Psoas muscle (tissue), 8 donors: Measurements from ENCODE around the gene TGM3. TPM values are rescaled to one million over a fixed set of nuclear protein-coding genes. Genes with fewer than 3 reads are reported as not detected.

Source experiments
- ATAC-seq, 4 donors: fragments of 200-7000 bp; cut with Tn5 transposase; one replicate each; pipeline ENCODE4 v1.9.1; 2020; ENCODE audit warnings: moderate library complexity in 3 of 4, mild to moderate bottlenecking in 2 of 4
- DNase-seq, 2 donors: peaks; one replicate each; pipeline ENCODE4 v3.0.0-alpha.2; 2020
- H3K27ac ChIP-seq: fragments of 200-600 bp; one replicate; pipeline ENCODE4 v1.8.0; 2022
- H3K27me3 ChIP-seq, 3 donors: fragments of 200-600 bp in 1 of 3; one replicate each; pipeline versions ENCODE4 v1.6.1 to v1.8.0; 2013 to 2022; ENCODE audit warnings: low read length in 2 of 3, mild to moderate bottlenecking in 2 of 3, moderate library complexity in 1 of 3; ENCODE audit not compliant: insufficient read depth in 3 of 3
- H3K36me3 ChIP-seq, 2 donors: fragments of 200-600 bp in 1 of 2; one replicate each; pipeline versions ENCODE4 v1.6.1 to v1.8.0; 2013 to 2022; ENCODE audit warnings: low read depth in 1 of 2, mild to moderate bottlenecking in 1 of 2, moderate library complexity in 1 of 2; ENCODE audit not compliant: insufficient read depth in 1 of 2
- H3K4me1 ChIP-seq: fragments of 200-600 bp; one replicate; pipeline ENCODE4 v1.8.0; 2022
- H3K4me3 ChIP-seq: fragments of 200-600 bp; one replicate; pipeline ENCODE4 v1.8.0; 2022; ENCODE audit warnings: mild to moderate bottlenecking
- H3K9me3 ChIP-seq: fragments of 200-600 bp; one replicate; pipeline ENCODE4 v1.8.0; 2022
- WGBS, 3 donors: extraction: QIAGEN DNeasy Blood & Tissue Kit; methylation state at CpG; one replicate each; pipeline versions ENCODE4 v1.1.6 to v1.1.7; 2013; 5-methylcytosine and 5-hydroxymethylcytosine counted together
- intact Hi-C, 2 donors: fragments of 100-400 bp; cut with DNase I; formaldehyde crosslinking; loops; one replicate each; pipeline versions ENCODE4 v1.11.0 to v1.14.2; 2022
- polyA plus RNA-seq, 3 donors: library from polyadenylated mRNA; stranded (reverse); fragments of 200-250 nt; gene quantifications; one replicate each; pipeline ENCODE4 v1.2.3, GENCODE V29; 2013
- total RNA-seq, 4 donors: library from RNA; stranded (reverse); fragmentation: NEBNext Ultra II Directional in 2 of 4; extraction: Animal tissue kit (Norgen Biotek cat#: 25700) in 2 of 4; gene quantifications; one replicate each; pipeline versions ENCODE4 v1.2.1 to v1.2.4, GENCODE V29; 2021 to 2023
- TF ChIP-seq, protein P1 (sequence below): fragments of 200-600 bp; IDR thresholded peaks from one replicate; pipeline ENCODE4 v1.8.0; 2022; ENCODE audit warnings: antibody characterized with exemption
- donor health status: healthy with polysubstance abuse.
- donor health status: DM: no; HTN: no; CAD: no; lungs with moderate emphysema.
- donor health status: Bipolar disorder and iron deficiency.
- donor health status: healthy.
- donor health status: DM: yes; HTN: yes; CAD: no.
- donor health status: DM: no; HTN: no; CAD: no.
- donor health status: DM: no; HTN: no; CAD: no.
- donor health status: DM: yes; HTN: yes; CAD: no.

Gene TGM3
- total and polyA plus RNA-seq, 7 donors, result 0.07 to 0.14 (median 0.11) TPM; not detected in 4

DNA sequence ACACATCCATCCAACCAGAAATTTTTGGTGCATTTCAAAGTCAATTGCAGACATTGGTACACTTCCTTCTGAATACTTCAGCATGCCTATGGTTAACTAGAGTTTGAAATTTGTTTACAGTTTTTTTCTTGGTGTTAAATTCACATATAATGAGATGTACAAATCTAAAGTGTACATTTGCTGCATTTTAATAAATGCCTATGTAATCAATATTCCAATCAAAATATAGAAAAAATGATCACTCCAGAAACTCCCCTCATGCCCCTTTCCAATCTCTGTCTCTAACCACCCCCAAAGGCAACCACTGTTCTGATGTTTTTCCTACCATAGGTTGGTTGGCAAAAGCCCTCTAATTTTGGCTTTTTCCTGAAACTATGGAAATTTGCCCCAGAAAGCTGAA, 77.3 kb downstream of the TGM3 start:
- no peak overlapping the region for H3K27ac ChIP-seq
- H3K9me3 ChIP-seq, result no peaks in the 10 kb centered on the region
- H3K4me3 ChIP-seq, result no peak overlapping the region
- DNase-seq (no peak), ATAC-seq (no peak)
- peaks cover 0 to 12% (median 3%) of the 10 kb centered on the region in 3 donors for H3K27me3 ChIP-seq
- intact Hi-C loops, result no loop called here
- TF ChIP-seq, protein P1, sequence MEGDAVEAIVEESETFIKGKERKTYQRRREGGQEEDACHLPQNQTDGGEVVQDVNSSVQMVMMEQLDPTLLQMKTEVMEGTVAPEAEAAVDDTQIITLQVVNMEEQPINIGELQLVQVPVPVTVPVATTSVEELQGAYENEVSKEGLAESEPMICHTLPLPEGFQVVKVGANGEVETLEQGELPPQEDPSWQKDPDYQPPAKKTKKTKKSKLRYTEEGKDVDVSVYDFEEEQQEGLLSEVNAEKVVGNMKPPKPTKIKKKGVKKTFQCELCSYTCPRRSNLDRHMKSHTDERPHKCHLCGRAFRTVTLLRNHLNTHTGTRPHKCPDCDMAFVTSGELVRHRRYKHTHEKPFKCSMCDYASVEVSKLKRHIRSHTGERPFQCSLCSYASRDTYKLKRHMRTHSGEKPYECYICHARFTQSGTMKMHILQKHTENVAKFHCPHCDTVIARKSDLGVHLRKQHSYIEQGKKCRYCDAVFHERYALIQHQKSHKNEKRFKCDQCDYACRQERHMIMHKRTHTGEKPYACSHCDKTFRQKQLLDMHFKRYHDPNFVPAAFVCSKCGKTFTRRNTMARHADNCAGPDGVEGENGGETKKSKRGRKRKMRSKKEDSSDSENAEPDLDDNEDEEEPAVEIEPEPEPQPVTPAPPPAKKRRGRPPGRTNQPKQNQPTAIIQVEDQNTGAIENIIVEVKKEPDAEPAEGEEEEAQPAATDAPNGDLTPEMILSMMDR, result no peak
- H3K36me3 ChIP-seq, result no peaks in the 10 kb centered on the region
- no peaks in the 10 kb centered on the region for H3K4me1 ChIP-seq

DNA sequence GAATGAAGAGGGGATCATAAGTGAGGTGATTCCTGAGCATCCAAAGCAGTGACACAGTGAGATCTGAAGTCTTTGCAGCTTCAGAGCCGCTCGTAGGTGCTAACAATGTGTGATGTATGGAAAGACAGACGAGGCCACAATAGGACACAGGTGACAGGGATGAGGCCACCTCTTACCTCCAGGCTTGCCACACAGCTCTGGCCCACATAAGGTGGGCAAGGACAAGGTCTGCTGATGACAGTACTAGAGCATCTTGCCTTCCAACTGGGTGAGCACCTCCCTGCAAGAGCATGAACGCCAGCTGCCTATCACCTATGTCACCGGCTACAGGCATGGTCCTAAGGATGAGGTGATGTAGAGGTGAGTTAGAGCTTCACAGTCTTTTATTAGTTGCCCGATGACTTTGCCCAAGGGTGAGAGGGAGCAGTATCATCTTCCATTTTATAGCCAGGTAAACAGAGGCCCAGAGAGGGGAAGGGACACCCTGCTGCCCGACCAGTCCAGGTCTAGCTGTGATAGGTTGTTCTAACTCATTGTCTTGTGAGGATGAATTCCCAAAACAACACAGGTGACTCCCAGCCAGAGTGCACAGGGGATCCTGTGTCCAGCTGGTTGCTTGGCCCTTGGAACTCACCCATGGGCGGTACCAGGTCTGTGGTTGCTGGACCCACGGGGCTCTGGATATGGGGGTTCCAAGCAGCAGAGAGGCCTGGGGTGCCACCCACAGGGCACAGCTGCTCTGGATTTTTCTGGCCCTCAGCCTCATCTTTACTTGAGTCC, 78.7 kb downstream of the TGM3 start:
- Histone ChIP-seq H3K9me3 (no peaks in the 10 kb centered on the region), H3K4me1 (no peaks in the 10 kb centered on the region), H3K27me3 (peaks cover 0 to 12% (median 3%) of the 10 kb centered on the region in 3 donors), H3K4me3 (no peak overlapping the region), H3K27ac (no peak overlapping the region), H3K36me3 (no peaks in the 10 kb centered on the region)
- no peak for ATAC-seq
- intact Hi-C loops, result no loop called here
- no peak for DNase-seq
- TF ChIP-seq, protein P1, result no peak
- WGBS, 3 donors, result 68 to 79% (median 75%) methylated on average over 9 of the region's 9 CpGs

DNA sequence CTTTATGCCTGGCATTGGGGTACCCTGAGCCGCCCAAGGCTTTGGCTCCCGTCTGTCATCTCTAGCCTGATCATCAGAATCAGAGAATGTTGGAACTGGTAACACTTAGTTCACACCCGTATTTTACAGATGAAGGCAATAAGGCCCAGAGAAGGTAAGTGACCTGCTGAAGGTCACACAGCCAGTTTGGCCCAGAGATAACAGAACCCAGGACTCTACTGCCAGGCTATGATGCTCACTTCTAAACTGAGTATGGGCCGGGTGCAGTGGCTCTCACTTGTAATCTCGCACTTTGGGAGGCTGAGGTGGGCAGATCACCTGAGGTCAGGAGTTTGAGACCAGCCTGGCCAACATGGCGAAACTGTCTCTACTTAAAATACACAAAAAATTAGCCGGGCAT, 83.1 kb downstream of the TGM3 start:
- intact Hi-C loops, result no loop called here
- Histone ChIP-seq H3K27ac (no peak overlapping the region), H3K9me3 (no peaks in the 10 kb centered on the region), H3K27me3 (no peaks in the 10 kb centered on the region), H3K4me1 (no peaks in the 10 kb centered on the region), H3K36me3 (no peaks in the 10 kb centered on the region), H3K4me3 (no peak overlapping the region)
- ATAC-seq (no peak), DNase-seq (no peak)
- WGBS, 3 donors, result 88 to 89% (median 88%) methylated on average over 7 of the region's 7 CpGs
- TF ChIP-seq, protein P1, result no peak

DNA sequence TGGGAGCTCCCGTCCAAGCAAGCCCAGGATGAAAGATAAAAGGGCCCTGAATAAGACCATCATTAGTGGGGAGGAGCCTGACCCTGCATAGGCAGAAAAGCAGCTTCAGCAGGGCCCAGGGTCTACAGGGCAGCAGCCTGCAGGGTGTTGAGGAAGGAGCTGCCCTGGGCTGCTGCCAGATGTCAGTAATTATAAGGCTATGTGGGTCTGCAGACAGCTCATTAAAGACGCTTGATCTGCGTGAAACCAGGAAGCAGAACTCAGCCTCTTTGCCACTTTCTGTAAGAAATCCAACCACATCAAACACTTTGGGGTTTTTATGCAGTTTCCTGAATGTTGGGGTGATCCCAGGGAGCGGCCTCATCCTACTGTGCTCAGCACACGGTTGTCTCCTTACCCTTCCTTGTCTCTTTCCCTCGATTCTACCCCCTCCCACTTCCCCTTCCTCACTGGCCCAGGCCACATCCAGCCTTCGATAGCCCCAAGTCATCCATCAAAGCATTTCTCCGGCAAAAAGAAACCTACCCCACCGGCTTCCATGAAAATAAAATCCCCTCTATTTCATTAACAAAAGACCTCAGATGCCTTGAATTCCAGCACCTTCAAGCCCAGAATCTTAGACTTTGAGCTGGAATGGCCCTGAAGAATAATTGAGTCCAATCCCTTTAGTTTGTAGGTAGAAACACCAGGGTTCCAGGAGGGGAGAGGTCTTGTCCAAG, 83.9 kb downstream of the TGM3 start:
- TF ChIP-seq, protein P1, result no peak
- WGBS, 3 donors, result 28 to 51% (median 28%) methylated on average over 9 of the region's 9 CpGs
- ATAC-seq (no peak), DNase-seq (no peak)
- intact Hi-C loops, result no loop called here
- Histone ChIP-seq H3K36me3 (no peaks in the 10 kb centered on the region), H3K4me3 (no peak overlapping the region), H3K4me1 (no peaks in the 10 kb centered on the region), H3K9me3 (no peaks in the 10 kb centered on the region), H3K27me3 (no peaks in the 10 kb centered on the region), H3K27ac (no peak overlapping the region)
